Left lung (tissue), 10 donors: Measurements from ENCODE around the gene BCAS3. TPM values are rescaled to one million over a fixed set of nuclear protein-coding genes. Genes with fewer than 3 reads are reported as not detected.

Experiments used
- ATAC-seq: fragments of 200-7000 bp; cut with Tn5 transposase; one replicate; pipeline ENCODE4 v1.9.1; 2020; ENCODE audit warnings: moderate library complexity
- DNase-seq, 4 donors: peaks; one replicate each; pipeline ENCODE4 v3.0.0-alpha.2; 2013 to 2020
- H3K27ac ChIP-seq, 2 donors: fragments of 200-600 bp; sonication (generic) in 1 of 2; one replicate each; pipeline versions ENCODE4 v1.5.0 to v1.8.0; 2020 to 2021
- H3K27me3 ChIP-seq, 2 donors: fragments of 200-600 bp; sonication (generic) in 1 of 2; one replicate each; pipeline versions ENCODE4 v1.5.0 to v1.8.0; 2020 to 2021
- H3K36me3 ChIP-seq, 2 donors: fragments of 200-600 bp; sonication (generic) in 1 of 2; one replicate each; pipeline versions ENCODE4 v1.5.0 to v1.8.0; 2020 to 2021
- H3K4me1 ChIP-seq, 2 donors: fragments of 200-600 bp; one replicate each; pipeline ENCODE4 v1.8.0; 2021
- H3K4me3 ChIP-seq, 2 donors: fragments of 200-600 bp; sonication (generic) in 1 of 2; one replicate each; pipeline versions ENCODE4 v1.5.0 to v1.8.0; 2020 to 2021; ENCODE audit warnings: mild to moderate bottlenecking in 1 of 2
- H3K9me3 ChIP-seq, 2 donors: fragments of 200-600 bp; sonication (generic) in 1 of 2; one replicate each; pipeline versions ENCODE4 v1.5.0 to v1.8.0; 2020 to 2021
- CTCF ChIP-seq, 2 donors: fragments of 200-600 bp; sonication (generic) in 1 of 2; IDR thresholded peaks; one replicate each; pipeline versions ENCODE4 v1.5.0 to v1.8.0; 2021; ENCODE audit warnings: antibody characterized with exemption in 2 of 2
- intact Hi-C, 2 donors: fragments of 100-400 bp; cut with DNase I; formaldehyde crosslinking; loops; one replicate each; pipeline versions ENCODE4 v1.11.2 to v1.14.2; 2022
- polyA plus RNA-seq, 6 donors: library from polyadenylated mRNA; unstranded; fragments of 120-200 nt; gene quantifications; one replicate each; pipeline ENCODE4 v1.2.1, GENCODE V29; 2013; ENCODE audit not compliant: insufficient read length in 6 of 6
- total RNA-seq, 2 donors: library from RNA; stranded (reverse); fragmentation: NEBNext Ultra II Directional; extraction: Animal tissue kit (Norgen Biotek cat#: 25700); gene quantifications; one replicate each; pipeline ENCODE4 v1.2.1, GENCODE V29; 2021
- donor health status: DM: no; HTN: yes; CAD: no.
- donor health status: DM: no; HTN: no; CAD: no.

Gene BCAS3
- total and polyA plus RNA-seq, 8 donors: 21.2 to 29.6 (median 28.0) TPM

GRCh38 chr17:61420745-61421398 lies 743.2 kb downstream of the BCAS3 start:
- no peaks in the 10 kb centered on the region for H3K9me3 ChIP-seq
- no peak for TF ChIP-seq CTCF (IDR thresholded peaks at IDR 0.05)
- H3K36me3 ChIP-seq: no peaks in the 10 kb centered on the region
- H3K27me3 ChIP-seq: peaks cover 0 to 84% of the 10 kb centered on the region in 2 donors
- peaks cover 3 to 16% of the 10 kb centered on the region in 2 donors for H3K4me1 ChIP-seq
- H3K27ac ChIP-seq: no peak overlapping the region
- no peak overlapping the region for H3K4me3 ChIP-seq
- ATAC-seq (no peak), DNase-seq (no peak)
- intact Hi-C loops: no loop called here

DNA sequence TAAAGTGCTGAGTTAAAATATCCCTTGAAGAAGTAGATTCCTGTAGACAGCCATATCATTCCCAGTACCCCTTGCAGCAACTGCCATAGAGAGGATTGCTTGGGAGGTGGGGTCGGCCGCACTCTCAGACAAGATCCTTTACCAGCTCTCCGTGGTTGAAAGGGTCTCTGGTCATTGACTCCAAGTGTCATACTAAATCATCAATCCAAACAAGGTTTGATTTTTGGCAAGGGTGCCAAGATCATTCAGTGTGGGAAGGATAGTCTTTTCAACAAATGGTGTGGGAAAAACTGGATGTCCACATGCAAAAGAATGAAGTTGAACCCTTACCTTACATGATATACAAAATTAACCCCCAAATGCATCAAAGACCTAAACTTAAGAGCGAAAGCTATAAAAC lies 743.8 kb downstream of the BCAS3 start:
- Histone ChIP-seq H3K27ac (no peak overlapping the region), H3K36me3 (no peaks in the 10 kb centered on the region), H3K4me1 (peaks cover 1 to 10% of the 10 kb centered on the region in 2 donors), H3K9me3 (no peaks in the 10 kb centered on the region), H3K4me3 (no peak overlapping the region), H3K27me3 (peaks cover 0 to 85% of the 10 kb centered on the region in 2 donors)
- TF ChIP-seq CTCF (IDR thresholded peaks at IDR 0.05): no peak
- no peak for ATAC-seq
- no peak for DNase-seq
- intact Hi-C loops: no loop called here

DNA sequence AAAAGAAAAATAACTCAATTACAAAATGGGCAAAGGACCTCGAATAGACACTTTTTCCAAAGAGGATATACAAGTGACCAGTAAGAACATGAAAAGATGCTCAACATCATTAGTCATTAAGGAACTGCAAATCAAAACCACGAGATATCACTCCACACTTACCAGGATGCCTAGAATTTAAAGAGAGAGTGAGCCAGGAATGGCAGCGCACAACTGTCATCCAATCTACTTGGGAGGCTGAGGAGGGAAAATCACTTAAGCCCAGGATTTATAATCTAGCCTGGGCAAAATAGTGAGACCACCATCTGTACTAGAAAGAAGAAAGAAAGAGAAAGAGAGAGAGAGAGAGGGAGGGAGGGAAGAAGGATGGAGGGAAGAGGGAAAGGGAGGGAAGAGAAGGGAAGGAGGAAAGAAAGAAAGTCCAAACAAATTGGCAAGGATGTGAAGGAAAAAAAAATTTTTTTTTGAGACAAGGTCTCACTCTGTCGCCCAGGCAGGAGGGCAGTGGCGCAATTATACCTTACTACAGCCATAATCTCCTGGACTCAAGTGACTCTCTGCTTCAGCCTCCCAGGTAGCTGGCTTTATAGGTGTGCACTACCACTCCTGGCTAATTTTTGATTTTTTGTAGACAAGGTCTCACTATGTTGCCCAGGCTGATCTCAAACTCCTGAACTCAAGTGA lies 744.6 kb downstream of the BCAS3 start:
- DNase-seq (no peak), ATAC-seq (no peak)
- TF ChIP-seq CTCF (IDR thresholded peaks at IDR 0.05): no peak
- Histone ChIP-seq H3K4me3 (no peak overlapping the region), H3K36me3 (no peaks in the 10 kb centered on the region), H3K9me3 (no peaks in the 10 kb centered on the region), H3K27me3 (peaks cover 0 to 78% of the 10 kb centered on the region in 2 donors), H3K27ac (no peak overlapping the region), H3K4me1 (peaks cover 0 to 2% of the 10 kb centered on the region in 2 donors)
- intact Hi-C loops: no loop called here

GRCh38 chr17:61422869-61423268 lies 745.2 kb downstream of the BCAS3 start:
- ATAC-seq (no peak), DNase-seq (no peak)
- Histone ChIP-seq H3K4me1 (no peaks in the 10 kb centered on the region), H3K27me3 (peaks cover 0 to 74% of the 10 kb centered on the region in 2 donors), H3K36me3 (no peaks in the 10 kb centered on the region), H3K4me3 (no peak overlapping the region), H3K27ac (no peak overlapping the region), H3K9me3 (no peaks in the 10 kb centered on the region)
- no peak for TF ChIP-seq CTCF (IDR thresholded peaks at IDR 0.05)
- intact Hi-C loops: no loop called here

GRCh38 chr17:61423967-61424649 lies 746.5 kb downstream of the BCAS3 start:
- no peaks in the 10 kb centered on the region for H3K36me3 ChIP-seq
- ATAC-seq (no peak), DNase-seq (no peak)
- no peaks in the 10 kb centered on the region for H3K4me1 ChIP-seq
- H3K27me3 ChIP-seq: peaks cover 0 to 68% of the 10 kb centered on the region in 2 donors
- no peak for TF ChIP-seq CTCF (IDR thresholded peaks at IDR 0.05)
- intact Hi-C loops: no loop called here
- H3K4me3 ChIP-seq: no peak overlapping the region
- H3K27ac ChIP-seq: no peak overlapping the region
- H3K9me3 ChIP-seq: no peaks in the 10 kb centered on the region
